A673 (cell line): Measurements from ENCODE around the gene TSTD1.

Experiments used
- CTCF ChIP-seq: fragments of 300-800, 200-600 bp; sonication (generic); conservative IDR thresholded peaks from 2 replicates; pipeline ENCODE4 v1.5.1; 2017; ENCODE audit warnings: low read depth, mild to moderate bottlenecking, antibody characterized with exemption, low read length, moderate library complexity, mixed read lengths
- EZH2 ChIP-seq: fragments of 200-600 bp; sonication (generic); IDR thresholded peaks from 2 replicates; pipeline ENCODE4 v1.6.1; 2017; ENCODE audit warnings: borderline replicate concordance, low read depth, mild to moderate bottlenecking, mixed read lengths, antibody characterized with exemption, low read length; ENCODE audit not compliant: poor library complexity, severe bottlenecking

GRCh38 chr1:161020509-161021164 is 18.1 kb downstream of the TSTD1 start, which contains the start of gene F11R:
- TF ChIP-seq EZH2 (no peak), CTCF (no peak)
